Kidney (tissue), 14 donors: ENCODE data around the gene NFX1. TPM values are rescaled to one million over a fixed set of nuclear protein-coding genes. Genes with fewer than 3 reads are reported as not detected.

Experiments used
- DNase-seq, 5 donors: peaks; one replicate each; pipeline ENCODE4 v3.0.0-alpha.2; 2013 to 2020
- FAIRE-seq: peaks from 2 replicates; lab custom pipeline; 2012; peaks lifted over from hg19 to GRCh38; lab: Jason Lieb, UNC
- H3K27ac ChIP-seq, 2 donors: one replicate each; pipeline ENCODE4 v1.7.0; 2013; ENCODE audit warnings: low read depth in 2 of 2, low read length in 2 of 2, inconsistent platforms in 1 of 2
- H3K27me3 ChIP-seq: one replicate; pipeline ENCODE4 v1.7.1; 2013; ENCODE audit warnings: low read length, inconsistent platforms; ENCODE audit not compliant: control insufficient read depth, insufficient read depth
- H3K36me3 ChIP-seq, 3 donors: one replicate each; pipeline versions ENCODE4 v1.7.0 to v1.7.1; 2013; ENCODE audit warnings: low read length in 3 of 3, control low read depth in 1 of 3, inconsistent platforms in 1 of 3; ENCODE audit not compliant: insufficient read depth in 3 of 3, control insufficient read depth in 2 of 3
- H3K4me1 ChIP-seq, 3 donors: one replicate each; pipeline versions ENCODE4 v1.7.0 to v1.7.1; 2013; ENCODE audit warnings: low read length in 3 of 3, inconsistent platforms in 1 of 3, low read depth in 1 of 3; ENCODE audit not compliant: control insufficient read depth in 2 of 3, insufficient read depth in 2 of 3
- H3K4me3 ChIP-seq, 3 donors: one replicate each; pipeline versions ENCODE4 v1.7.0 to v1.8.1; 2013; ENCODE audit warnings: low read length in 3 of 3, control low read depth in 1 of 3, inconsistent platforms in 1 of 3
- H3K9ac ChIP-seq, 3 donors: one replicate each; pipeline versions ENCODE4 v1.7.0 to v1.7.1; 2013; ENCODE audit warnings: low read length in 3 of 3, control low read depth in 1 of 3, inconsistent platforms in 1 of 3
- H3K9me3 ChIP-seq, 3 donors: one replicate each; pipeline versions ENCODE4 v1.7.0 to v1.7.1; 2013; ENCODE audit warnings: low read length in 3 of 3, control low read depth in 1 of 3, inconsistent platforms in 1 of 3; ENCODE audit not compliant: control insufficient read depth in 2 of 3, insufficient read depth in 1 of 3
- intact Hi-C: fragments of 100-400 bp; cut with DNase I; formaldehyde crosslinking; loops from one replicate; pipeline ENCODE4 v1.11.1; 2022
- polyA plus RNA-seq: library from polyadenylated mRNA; stranded (reverse); fragments of 350-450 nt; fragmentation: Illumina TruSeq; extraction: RNeasy Lipid Tissue Mini Kit (QIAGEN cat#74804); gene quantifications from one replicate; pipeline ENCODE4 v1.2.3, GENCODE V29; 2014; ENCODE audit warnings: low read depth, low replicate concordance; ENCODE audit not compliant: insufficient read depth
- total RNA-seq: library from RNA; stranded (reverse); fragmentation: NEBNext Ultra II Directional; extraction: Animal tissue kit (Norgen Biotek cat#: 25700); gene quantifications from one replicate; pipeline ENCODE4 v1.2.1, GENCODE V29; 2021
- TF ChIP-seq, protein P1 (sequence below): IDR thresholded peaks from 3 replicates; pipeline ENCODE4 v1.5.1; 2012; ENCODE audit warnings: mild to moderate bottlenecking, moderate library complexity, borderline replicate concordance; ENCODE audit not compliant: insufficient read depth; ENCODE audit errors: extremely low read depth
- donor health status: control.
- donor health status: control.
- donor health status: control.
- donor health status: control.
- donor health status: control.
- donor health status: DM: yes; HTN: yes; CAD: no.
- donor health status: Normal renal cell carcinoma (clear cell type).

Gene NFX1
- total and polyA plus RNA-seq, 2 donors from 2014 or later: 12.2 to 46.3 TPM

DNA sequence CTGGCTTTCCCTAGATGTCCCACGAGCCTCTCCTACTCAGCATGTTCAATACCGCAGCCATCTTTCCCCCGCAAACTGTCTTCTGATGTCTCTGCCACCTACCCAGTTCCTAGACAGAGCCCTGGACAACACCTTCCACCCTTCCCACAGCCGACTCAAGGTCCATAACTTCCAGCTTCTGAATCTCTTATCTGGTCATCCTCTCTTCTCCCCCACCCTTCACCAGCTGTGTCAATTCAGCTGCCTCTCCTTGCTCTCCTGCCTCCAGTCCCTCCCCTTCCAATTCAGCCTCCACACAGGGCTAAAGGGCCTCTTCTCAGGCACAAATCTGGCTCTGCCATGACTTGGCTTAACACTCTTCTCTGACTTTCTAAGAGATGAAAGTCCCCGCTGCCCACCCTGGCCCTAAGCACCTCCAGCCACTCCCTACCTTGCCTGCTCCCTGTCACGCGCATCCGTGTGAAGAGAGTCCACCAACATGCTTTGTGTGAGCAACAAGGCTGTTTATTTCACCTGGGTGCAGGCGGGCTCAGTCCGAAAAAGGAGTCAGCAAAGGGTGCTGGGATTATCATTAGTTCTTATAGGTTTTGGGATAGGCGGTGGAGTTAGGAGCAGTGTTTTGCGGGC lies 86.9 kb downstream of the NFX1 start:
- Histone ChIP-seq H3K4me1 (peaks cover 0 to 4% (median 0%) of the 10 kb centered on the region in 3 donors), H3K4me3 (no peak overlapping the region), H3K9ac (no peak overlapping the region), H3K9me3 (no peaks in the 10 kb centered on the region), H3K27me3 (no peaks in the 10 kb centered on the region), H3K27ac (no peak overlapping the region), H3K36me3 (peaks cover 0 to under 1% (median 0%) of the 10 kb centered on the region in 3 donors)
- DNase-seq: no peak
- no peak for FAIRE-seq
- intact Hi-C loops: no loop called here
- TF ChIP-seq, protein P1, sequence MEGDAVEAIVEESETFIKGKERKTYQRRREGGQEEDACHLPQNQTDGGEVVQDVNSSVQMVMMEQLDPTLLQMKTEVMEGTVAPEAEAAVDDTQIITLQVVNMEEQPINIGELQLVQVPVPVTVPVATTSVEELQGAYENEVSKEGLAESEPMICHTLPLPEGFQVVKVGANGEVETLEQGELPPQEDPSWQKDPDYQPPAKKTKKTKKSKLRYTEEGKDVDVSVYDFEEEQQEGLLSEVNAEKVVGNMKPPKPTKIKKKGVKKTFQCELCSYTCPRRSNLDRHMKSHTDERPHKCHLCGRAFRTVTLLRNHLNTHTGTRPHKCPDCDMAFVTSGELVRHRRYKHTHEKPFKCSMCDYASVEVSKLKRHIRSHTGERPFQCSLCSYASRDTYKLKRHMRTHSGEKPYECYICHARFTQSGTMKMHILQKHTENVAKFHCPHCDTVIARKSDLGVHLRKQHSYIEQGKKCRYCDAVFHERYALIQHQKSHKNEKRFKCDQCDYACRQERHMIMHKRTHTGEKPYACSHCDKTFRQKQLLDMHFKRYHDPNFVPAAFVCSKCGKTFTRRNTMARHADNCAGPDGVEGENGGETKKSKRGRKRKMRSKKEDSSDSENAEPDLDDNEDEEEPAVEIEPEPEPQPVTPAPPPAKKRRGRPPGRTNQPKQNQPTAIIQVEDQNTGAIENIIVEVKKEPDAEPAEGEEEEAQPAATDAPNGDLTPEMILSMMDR: no peak

GRCh38 chr9:33378121-33378795 lies 87.9 kb downstream of the NFX1 start:
- no peaks in the 10 kb centered on the region for H3K27me3 ChIP-seq
- H3K27ac ChIP-seq: no peak overlapping the region
- H3K36me3 ChIP-seq: no peaks in the 10 kb centered on the region
- no peak overlapping the region for H3K4me3 ChIP-seq
- intact Hi-C loops: no loop called here
- TF ChIP-seq, protein P1: no peak
- no peaks in the 10 kb centered on the region for H3K9me3 ChIP-seq
- no peak for FAIRE-seq
- H3K9ac ChIP-seq: no peak overlapping the region
- no peak for DNase-seq
- peaks cover 0 to 4% (median 0%) of the 10 kb centered on the region in 3 donors for H3K4me1 ChIP-seq

DNA sequence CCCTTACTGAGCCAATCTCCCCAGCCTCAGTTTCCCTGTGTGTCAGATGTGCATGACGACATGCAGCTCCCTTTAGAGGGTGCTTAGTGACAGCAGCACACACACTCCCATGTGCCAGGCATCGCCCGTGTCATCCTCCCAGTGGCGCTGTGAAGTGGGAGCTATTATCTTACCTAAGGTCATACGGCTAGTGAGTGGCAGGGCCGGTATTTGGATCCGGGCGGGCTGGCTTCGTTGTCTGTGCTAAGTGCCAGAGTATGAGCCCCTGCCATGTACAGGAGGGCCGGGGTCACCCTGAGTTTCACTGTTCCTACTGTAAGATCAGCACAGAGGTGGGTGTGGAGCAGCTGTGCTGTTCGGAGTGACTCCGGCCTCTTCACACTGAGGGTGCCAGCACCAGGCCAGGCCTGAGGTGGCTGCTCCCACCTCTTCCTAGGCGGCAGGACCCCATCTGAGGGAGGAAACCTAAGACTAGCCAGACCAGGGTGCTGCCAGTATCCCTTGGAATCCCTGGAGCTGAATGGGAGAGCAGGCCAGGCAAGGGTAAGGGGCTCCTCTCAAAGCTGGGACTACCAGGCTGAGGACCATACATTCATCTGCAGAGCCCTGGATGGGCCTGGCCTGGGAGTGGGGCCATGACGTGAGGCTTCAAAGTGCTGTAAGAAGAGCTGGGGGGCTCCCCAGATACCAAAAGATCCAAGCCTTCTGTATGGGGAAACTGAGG lies 89.5 kb downstream of the NFX1 start:
- H3K36me3 ChIP-seq: no peaks in the 10 kb centered on the region
- H3K4me3 ChIP-seq: no peak overlapping the region
- peak in 2 of 5 donors; percentile 27 to 53 for DNase-seq
- intact Hi-C loops: no loop called here
- no peak overlapping the region for H3K9ac ChIP-seq
- H3K4me1 ChIP-seq: peaks cover 0 to 4% (median 0%) of the 10 kb centered on the region in 3 donors
- H3K27me3 ChIP-seq: no peaks in the 10 kb centered on the region
- TF ChIP-seq, protein P1: no peak
- H3K9me3 ChIP-seq: no peaks in the 10 kb centered on the region
- no peak overlapping the region for H3K27ac ChIP-seq
- no peak for FAIRE-seq
